Measurements from ENCODE around the gene KIFC1. TPM values are rescaled to one million over a fixed set of nuclear protein-coding genes. Genes with fewer than 3 reads are reported as not detected.

Gene KIFC1
- 41.3 to 47.9 TPM (median 45.8 TPM) in 5 replicates for total RNA-seq (2022; extraction: Qiagen RNA extraction)

GRCh38 chr6:33391278-33391921 is at the start of gene KIFC1:
TSS of gene KIFC1 (plus strand) at chr6:33391823. CDS start at chr6:33391986, 163 bp downstream.

GRCh38 chr6:33410711-33411631 is 19.3 kb downstream of the KIFC1 start, which contains the start of gene PHF1:
TSS of gene PHF1 (plus strand) at chr6:33411014. CDS start at chr6:33412264, 1,250 bp downstream.

GRCh38 chr6:33417903-33418689 is 26.5 kb downstream of the KIFC1 start, which contains the start of gene CUTA:
TSS of gene CUTA (minus strand) at chr6:33418107. CDS start at chr6:33418000, 107 bp downstream.

GRCh38 chr6:33419580-33420490 is 28.2 kb downstream of the KIFC1 start, which contains the start of gene SYNGAP1:
TSS of gene SYNGAP1 (plus strand) at chr6:33420065. CDS start at chr6:33420265, 200 bp downstream.

GRCh38 chr6:33454009-33454946 is 62.7 kb downstream of the KIFC1 start, which contains the start of gene ZBTB9:
TSS of gene ZBTB9 (plus strand) at chr6:33454576. CDS start at chr6:33455101, 525 bp downstream.

Other genes with a start within 250 kb of the KIFC1 start
- 0.52 to 1.2 TPM (median 0.92 TPM) in 5 replicates for gene COL11A2, start 199.4 kb upstream of the KIFC1 start, total RNA-seq (2022; extraction: Qiagen RNA extraction)
- 18.0 to 24.0 TPM (median 21.6 TPM) in 5 replicates for gene RXRB, start 191.2 kb upstream of the KIFC1 start, total RNA-seq (2022; extraction: Qiagen RNA extraction)
- 111 to 117 TPM (median 113 TPM) in 5 replicates for gene SLC39A7, start 191.0 kb upstream of the KIFC1 start, total RNA-seq (2022; extraction: Qiagen RNA extraction)
- 12.9 to 17.5 TPM (median 16.9 TPM) in 5 replicates for gene HSD17B8, start 187.2 kb upstream of the KIFC1 start, total RNA-seq (2022; extraction: Qiagen RNA extraction)
- 19.3 to 27.2 TPM (median 25.7 TPM) in 5 replicates for gene RING1, start 183.3 kb upstream of the KIFC1 start, total RNA-seq (2022; extraction: Qiagen RNA extraction)
- gene VPS52, start 119.9 kb upstream of the KIFC1 start, total RNA-seq (2022; extraction: Qiagen RNA extraction) = 14.1 to 20.3 TPM (median 17.1 TPM) in 5 replicates
- 2,485 to 2,639 TPM (median 2,575 TPM) in 5 replicates for gene RPS18, start 119.7 kb upstream of the KIFC1 start, total RNA-seq (2022; extraction: Qiagen RNA extraction)
- 0.42 to 0.93 TPM (median 0.72 TPM) in 5 replicates for gene B3GALT4, start 114.7 kb upstream of the KIFC1 start, total RNA-seq (2022; extraction: Qiagen RNA extraction)
- 55.2 to 60.7 TPM (median 56.9 TPM) in 5 replicates for gene WDR46, start 102.6 kb upstream of the KIFC1 start, total RNA-seq (2022; extraction: Qiagen RNA extraction)
- 98.0 to 128 TPM (median 112 TPM) in 5 replicates for gene PFDN6, start 102.2 kb upstream of the KIFC1 start, total RNA-seq (2022; extraction: Qiagen RNA extraction)
- 11.1 to 16.5 TPM (median 15.2 TPM) in 5 replicates for gene RGL2, start 92.9 kb upstream of the KIFC1 start, total RNA-seq (2022; extraction: Qiagen RNA extraction)
- gene TAPBP, start 77.7 kb upstream of the KIFC1 start, total RNA-seq (2022; extraction: Qiagen RNA extraction) = 39.1 to 43.3 TPM (median 40.3 TPM) in 5 replicates
- 2.3 to 4.3 TPM (median 4.1 TPM) in 5 replicates for gene ZBTB22, start 74.1 kb upstream of the KIFC1 start, total RNA-seq (2022; extraction: Qiagen RNA extraction)
- 34.7 to 45.1 TPM (median 36.7 TPM) in 5 replicates for gene DAXX, start 68.9 kb upstream of the KIFC1 start, total RNA-seq (2022; extraction: Qiagen RNA extraction)
- gene PHF1, start 19.2 kb downstream of the KIFC1 start, total RNA-seq (2022; extraction: Qiagen RNA extraction) = 12.9 to 20.5 TPM (median 18.7 TPM) in 5 replicates
- gene CUTA, start 26.3 kb downstream of the KIFC1 start, total RNA-seq (2022; extraction: Qiagen RNA extraction) = 179 to 238 TPM (median 212 TPM) in 5 replicates
- gene SYNGAP1, start 28.2 kb downstream of the KIFC1 start, total RNA-seq (2022; extraction: Qiagen RNA extraction) = 3.2 to 6.4 TPM (median 5.2 TPM) in 5 replicates
- 10.5 to 11.9 TPM (median 11.8 TPM) in 5 replicates for gene ZBTB9, start 62.8 kb downstream of the KIFC1 start, total RNA-seq (2022; extraction: Qiagen RNA extraction)
- 34.0 to 41.4 TPM (median 39.6 TPM) in 5 replicates for gene BAK1, start 188.5 kb downstream of the KIFC1 start, total RNA-seq (2022; extraction: Qiagen RNA extraction)
- 31.9 to 49.4 TPM (median 42.7 TPM) in 5 replicates for gene ITPR3, start 229.5 kb downstream of the KIFC1 start, total RNA-seq (2022; extraction: Qiagen RNA extraction)